Fibroblast of lung (primary cell): ENCODE results near the gene ADRM1. TPM values are rescaled to one million over a fixed set of nuclear protein-coding genes. Genes with fewer than 3 reads are reported as not detected.

Experiments
- DNase-seq, 2 donors: peaks; one replicate each; pipeline versions ENCODE4 v3.0.0 to v3.0.0-alpha.2; 2010; ENCODE audit warnings: low read depth in 2 of 2
- H2AFZ ChIP-seq: 2 replicates; pipeline ENCODE4 v1.5.1; 2012; ENCODE audit warnings: low read length, control low read depth, inconsistent platforms
- H3K27ac ChIP-seq: 2 replicates; pipeline ENCODE4 v1.5.1; 2011; ENCODE audit warnings: low read length, control low read depth; ENCODE audit not compliant: insufficient read depth
- H3K27me3 ChIP-seq: 2 replicates; pipeline ENCODE4 v1.5.1; 2011; ENCODE audit warnings: mild to moderate bottlenecking, low read length; ENCODE audit not compliant: control insufficient read depth, insufficient read depth
- H3K36me3 ChIP-seq: 2 replicates; pipeline ENCODE4 v1.5.1; 2011; ENCODE audit warnings: low read length; ENCODE audit not compliant: control insufficient read depth, insufficient read depth
- H3K4me1 ChIP-seq: 2 replicates; pipeline ENCODE4 v1.5.1; 2011; ENCODE audit warnings: low read length; ENCODE audit not compliant: control insufficient read depth, insufficient read depth; ENCODE audit errors: extremely low read depth
- H3K4me2 ChIP-seq: 2 replicates; pipeline ENCODE4 v1.5.1; 2011; ENCODE audit warnings: low read length, control low read depth; ENCODE audit not compliant: insufficient read depth; ENCODE audit errors: extremely low read depth
- H3K4me3 ChIP-seq, 4 experiments: fragments of 200-600 bp in 1 of 4; sonication (generic) in 1 of 4; replicated peaks in 1 of 4; 2 replicates each; pipeline ENCODE4 v1.5.1; 2011 to 2016; ENCODE audit warnings: low read length in 4 of 4, low read depth in 3 of 4, mild to moderate bottlenecking in 3 of 4, control low read depth in 2 of 4, inconsistent platforms in 1 of 4, mixed read lengths in 1 of 4; ENCODE audit not compliant: insufficient read depth in 1 of 4; ENCODE audit errors: control extremely low read depth in 1 of 4
- H3K79me2 ChIP-seq: 2 replicates; pipeline ENCODE4 v1.5.1; 2012; ENCODE audit warnings: mild to moderate bottlenecking, low read length, inconsistent platforms; ENCODE audit not compliant: control insufficient read depth, insufficient read depth
- H3K9ac ChIP-seq: 2 replicates; pipeline ENCODE4 v1.5.1; 2011; ENCODE audit warnings: mild to moderate bottlenecking, low read length, control low read depth; ENCODE audit not compliant: insufficient read depth
- H3K9me3 ChIP-seq: 2 replicates; pipeline ENCODE4 v1.5.1; 2012; ENCODE audit warnings: low read depth, low read length; ENCODE audit not compliant: control insufficient read depth, insufficient read depth
- H4K20me1 ChIP-seq: 2 replicates; pipeline ENCODE4 v1.5.1; 2011; ENCODE audit warnings: low read length; ENCODE audit not compliant: control insufficient read depth, insufficient read depth; ENCODE audit errors: extremely low read depth
- EZH2 ChIP-seq: IDR thresholded peaks from 2 replicates; pipeline ENCODE4 v1.5.1; 2012; ENCODE audit warnings: low read length, control low read depth, mild to moderate bottlenecking; ENCODE audit errors: missing control alignments
- polyA plus RNA-seq, 2 donors: library from polyadenylated mRNA; depleted of rRNA in 1 of 2; stranded (reverse) in 1 of 2; unstranded in 1 of 2; fragments of >200 nt; gene quantifications; 2 replicates each; pipeline ENCODE4 v1.2.1, GENCODE V29; 2011 to 2012; ENCODE audit warnings: missing spikeins in 1 of 2
- total RNA-seq: library from RNA; depleted of rRNA; stranded (reverse); fragments of >200 nt; gene quantifications from 2 replicates; pipeline ENCODE4 v1.2.1, GENCODE V29; 2014
- TF ChIP-seq, protein P1 (sequence below), 2 donors: IDR thresholded peaks in 1 of 2; conservative IDR thresholded peaks in 1 of 2; 1 replicate in 1 of 2; 2 replicates in 1 of 2; pipeline ENCODE4 v1.5.1; 2011 to 2012; ENCODE audit warnings: low read length in 2 of 2, control low read depth in 1 of 2, inconsistent platforms in 1 of 2, low read depth in 1 of 2, mild to moderate bottlenecking in 1 of 2

Gene ADRM1
- total and polyA plus RNA-seq, 2 donors (not counting 1 experiment from before 2014, with no cell fraction given), result 41.2 to 71.3 TPM

DNA sequence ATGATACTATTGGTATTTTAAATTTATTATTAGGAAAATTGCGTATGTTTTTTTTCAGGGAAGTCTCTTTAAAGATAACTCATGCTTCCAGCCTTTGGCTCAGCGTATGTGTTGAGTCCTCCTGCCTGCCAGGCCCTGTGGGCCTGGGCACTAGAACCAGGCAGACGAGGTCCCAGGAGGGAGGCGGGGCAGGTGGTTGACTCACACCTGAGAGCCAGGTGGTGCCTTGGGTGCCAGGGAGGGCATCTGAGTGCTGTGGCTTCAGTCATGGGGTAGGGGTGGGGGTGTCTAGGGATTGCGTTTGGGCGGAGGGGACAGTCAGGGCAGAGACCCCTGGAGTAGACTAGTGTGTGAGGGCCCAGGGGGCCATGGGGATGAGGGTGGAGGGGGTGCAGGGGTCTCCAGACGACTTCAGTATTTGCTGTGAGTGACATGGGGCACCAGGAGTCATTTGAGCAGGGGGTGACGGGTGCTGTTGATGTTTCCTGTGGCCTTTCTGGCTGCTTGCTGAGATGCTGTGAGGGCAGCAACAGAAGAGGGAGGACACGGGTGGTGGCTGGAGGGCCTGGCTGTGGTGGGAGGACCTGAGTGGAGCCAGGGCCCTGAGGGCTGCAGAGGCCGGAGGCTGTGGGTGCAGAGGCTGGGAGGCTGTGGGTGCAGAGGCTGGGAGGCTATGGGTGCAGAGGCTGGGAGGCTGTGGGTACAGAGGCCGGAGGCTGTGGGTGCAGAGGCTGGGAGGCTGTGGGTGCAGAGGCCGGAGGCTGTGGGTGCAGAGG lies 14.8 kb upstream of the ADRM1 start:
- no peak overlapping the region for H3K4me2 ChIP-seq
- H3K79me2 ChIP-seq, result no peaks in the 10 kb centered on the region
- TF ChIP-seq, protein P1, sequence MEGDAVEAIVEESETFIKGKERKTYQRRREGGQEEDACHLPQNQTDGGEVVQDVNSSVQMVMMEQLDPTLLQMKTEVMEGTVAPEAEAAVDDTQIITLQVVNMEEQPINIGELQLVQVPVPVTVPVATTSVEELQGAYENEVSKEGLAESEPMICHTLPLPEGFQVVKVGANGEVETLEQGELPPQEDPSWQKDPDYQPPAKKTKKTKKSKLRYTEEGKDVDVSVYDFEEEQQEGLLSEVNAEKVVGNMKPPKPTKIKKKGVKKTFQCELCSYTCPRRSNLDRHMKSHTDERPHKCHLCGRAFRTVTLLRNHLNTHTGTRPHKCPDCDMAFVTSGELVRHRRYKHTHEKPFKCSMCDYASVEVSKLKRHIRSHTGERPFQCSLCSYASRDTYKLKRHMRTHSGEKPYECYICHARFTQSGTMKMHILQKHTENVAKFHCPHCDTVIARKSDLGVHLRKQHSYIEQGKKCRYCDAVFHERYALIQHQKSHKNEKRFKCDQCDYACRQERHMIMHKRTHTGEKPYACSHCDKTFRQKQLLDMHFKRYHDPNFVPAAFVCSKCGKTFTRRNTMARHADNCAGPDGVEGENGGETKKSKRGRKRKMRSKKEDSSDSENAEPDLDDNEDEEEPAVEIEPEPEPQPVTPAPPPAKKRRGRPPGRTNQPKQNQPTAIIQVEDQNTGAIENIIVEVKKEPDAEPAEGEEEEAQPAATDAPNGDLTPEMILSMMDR (conservative IDR thresholded peaks at IDR 0.05 in 1 of 2, IDR thresholded peaks at IDR 0.05 in 1 of 2; ENCODE audit: low read depth in 1 of 2, low read length in 2 of 2), result no peak
- no peak for TF ChIP-seq EZH2
- no peak overlapping the region for H3K9ac ChIP-seq
- no peaks in the 10 kb centered on the region for H3K27me3 ChIP-seq
- H3K27ac ChIP-seq, result no peak overlapping the region
- no peaks in the 10 kb centered on the region for H3K9me3 ChIP-seq
- no peak for DNase-seq
- H2AFZ ChIP-seq, result no peak overlapping the region
- H3K36me3 ChIP-seq, result peaks cover 8% of the 10 kb centered on the region
- no peaks in the 10 kb centered on the region for H3K4me1 ChIP-seq
- no peaks in the 10 kb centered on the region for H4K20me1 ChIP-seq
- no peak overlapping the region for H3K4me3 ChIP-seq

DNA sequence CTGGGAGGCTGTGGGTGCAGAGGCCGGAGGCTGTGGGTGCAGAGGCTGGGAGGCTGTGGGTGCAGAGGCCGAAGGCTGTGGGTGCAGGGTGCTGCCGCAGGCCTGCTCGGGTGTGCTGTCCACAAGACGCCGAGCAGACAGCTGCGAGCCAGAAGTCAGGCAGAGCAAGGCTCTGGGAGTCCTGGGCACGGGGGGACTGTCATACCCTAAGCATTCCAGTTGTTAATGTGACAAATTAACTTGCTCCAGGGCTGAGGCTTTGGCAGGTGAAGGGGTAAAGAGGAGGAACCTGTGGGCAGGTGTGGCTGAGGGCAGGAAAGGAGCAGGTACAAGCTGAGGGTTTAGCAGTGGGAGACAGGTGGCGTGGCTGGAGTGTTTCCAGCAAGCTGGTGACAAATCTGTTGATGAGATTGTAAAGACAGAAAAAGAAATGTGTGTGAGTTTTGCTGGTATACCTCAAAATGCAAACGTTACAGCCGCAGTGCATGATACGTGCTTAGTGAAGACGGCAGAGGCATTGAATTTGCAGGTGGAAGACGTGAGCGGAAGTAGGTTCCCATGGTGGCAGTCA lies 14.2 kb upstream of the ADRM1 start:
- Histone ChIP-seq H4K20me1 (no peaks in the 10 kb centered on the region), H3K27me3 (no peaks in the 10 kb centered on the region), H3K36me3 (peaks cover 8% of the 10 kb centered on the region), H3K79me2 (no peaks in the 10 kb centered on the region), H3K4me1 (no peaks in the 10 kb centered on the region), H2AFZ (no peak overlapping the region), H3K9ac (no peak overlapping the region), H3K9me3 (no peaks in the 10 kb centered on the region), H3K27ac (no peak overlapping the region), H3K4me2 (no peak overlapping the region), H3K4me3 (no peak overlapping the region)
- no peak for TF ChIP-seq EZH2
- DNase-seq, result no peak

DNA sequence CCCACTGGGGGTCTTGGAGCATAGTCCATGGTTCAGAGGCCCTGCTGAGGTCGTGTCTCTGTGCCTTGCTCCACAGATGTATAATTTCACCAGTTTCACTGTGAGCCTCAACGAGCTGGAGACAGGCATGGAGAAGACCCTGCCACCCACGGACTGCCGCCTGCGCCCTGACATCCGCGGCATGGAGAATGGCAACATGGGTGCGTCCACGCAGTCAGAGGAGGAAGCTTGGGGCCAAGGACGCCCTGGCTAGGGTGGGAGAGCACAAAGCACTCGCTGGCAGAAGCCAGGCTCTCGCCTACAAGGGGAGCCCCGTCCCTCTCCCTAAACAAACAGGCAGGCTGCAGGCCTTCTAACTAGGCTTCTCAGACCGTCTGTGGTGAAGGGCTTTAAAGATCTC lies 13.7 kb upstream of the ADRM1 start:
- no peak overlapping the region for H3K27ac ChIP-seq
- H3K4me1 ChIP-seq, result no peaks in the 10 kb centered on the region
- H3K79me2 ChIP-seq, result no peaks in the 10 kb centered on the region
- no peak overlapping the region for H3K4me2 ChIP-seq
- no peak for DNase-seq
- H3K27me3 ChIP-seq, result no peaks in the 10 kb centered on the region
- H3K9ac ChIP-seq, result no peak overlapping the region
- H4K20me1 ChIP-seq, result no peaks in the 10 kb centered on the region
- no peak overlapping the region for H3K4me3 ChIP-seq
- no peak for TF ChIP-seq EZH2
- TF ChIP-seq, protein P1 (conservative IDR thresholded peaks at IDR 0.05 in 1 of 2, IDR thresholded peaks at IDR 0.05 in 1 of 2; ENCODE audit: low read depth in 1 of 2, low read length in 2 of 2), result no peak
- H3K9me3 ChIP-seq, result no peaks in the 10 kb centered on the region
- no peak overlapping the region for H2AFZ ChIP-seq
- peaks cover 8% of the 10 kb centered on the region for H3K36me3 ChIP-seq
